CD14-positive monocyte (primary cell): Measurements from ENCODE around the gene TRPV4. TPM values are rescaled to one million over a fixed set of nuclear protein-coding genes. Genes with fewer than 3 reads are reported as not detected.

Source experiments
- DNase-seq, 3 donors: peaks; one replicate each; pipeline ENCODE4 v3.0.0-alpha.2; 2011 to 2022
- H2AFZ ChIP-seq: 2 replicates; pipeline ENCODE4 v1.6.0; 2012; ENCODE audit warnings: mild to moderate bottlenecking, low read depth, low read length, inconsistent platforms; ENCODE audit not compliant: insufficient read depth, poor library complexity, severe bottlenecking
- H3K27ac ChIP-seq, 2 donors: 1 replicate in 1 of 2; 2 replicates in 1 of 2; pipeline ENCODE4 v1.5.1; 2012 to 2013; ENCODE audit warnings: low read length in 2 of 2, control low read depth in 1 of 2, inconsistent platforms in 1 of 2, low read depth in 1 of 2, mild to moderate bottlenecking in 1 of 2
- H3K27me3 ChIP-seq, 2 donors: one replicate each; pipeline versions ENCODE4 v1.6.0 to v1.6.1; 2011 to 2013; ENCODE audit warnings: low read length in 2 of 2; ENCODE audit not compliant: control insufficient read depth in 2 of 2, insufficient read depth in 2 of 2
- H3K36me3 ChIP-seq, 2 donors: replicated peaks in 1 of 2; 1 replicate in 1 of 2; 2 replicates in 1 of 2; pipeline versions ENCODE4 v1.5.1 to v1.6.1; 2012 to 2013; ENCODE audit warnings: low read length in 2 of 2, control low read depth in 1 of 2, inconsistent platforms in 1 of 2, mild to moderate bottlenecking in 1 of 2; ENCODE audit not compliant: insufficient read depth in 2 of 2, control insufficient read depth in 1 of 2
- H3K4me1 ChIP-seq, 2 donors: 1 replicate in 1 of 2; 2 replicates in 1 of 2; pipeline versions ENCODE4 v1.5.1 to v1.6.1; 2012 to 2013; ENCODE audit warnings: low read length in 2 of 2, control low read depth in 1 of 2, inconsistent platforms in 1 of 2, mild to moderate bottlenecking in 1 of 2, moderate library complexity in 1 of 2; ENCODE audit not compliant: insufficient read depth in 2 of 2, control insufficient read depth in 1 of 2
- H3K4me2 ChIP-seq: replicated peaks from 2 replicates; pipeline ENCODE3; 2012; ENCODE audit warnings: low read length, moderate library complexity, mild to moderate bottlenecking; ENCODE audit not compliant: poor library complexity, severe bottlenecking; ENCODE audit errors: extremely low read depth
- H3K4me3 ChIP-seq, 3 experiments: fragments of 200-600 bp in 1 of 3; sonication (generic) in 1 of 3; replicated peaks in 1 of 3; 1 replicate in 2 of 3; 2 replicates in 1 of 3; pipeline ENCODE4 v1.5.1; 2011 to 2013; ENCODE audit warnings: low read length in 3 of 3, mild to moderate bottlenecking in 3 of 3, control low read depth in 2 of 3, low read depth in 2 of 3, inconsistent platforms in 1 of 3, moderate library complexity in 1 of 3
- H3K79me2 ChIP-seq: 2 replicates; pipeline ENCODE4 v1.6.0; 2012; ENCODE audit warnings: mild to moderate bottlenecking, control low read depth, inconsistent platforms, low read length, moderate library complexity; ENCODE audit not compliant: insufficient read depth
- H3K9ac ChIP-seq: 2 replicates; pipeline ENCODE4 v1.6.0; 2017; ENCODE audit warnings: low read length, mild to moderate bottlenecking; ENCODE audit not compliant: insufficient read depth, poor library complexity, severe bottlenecking
- H3K9me3 ChIP-seq, 2 donors: replicated peaks in 1 of 2; 1 replicate in 1 of 2; 2 replicates in 1 of 2; pipeline versions ENCODE4 v1.5.1 to v1.6.1; 2012 to 2013; ENCODE audit warnings: low read length in 2 of 2, control low read depth in 1 of 2; ENCODE audit not compliant: control insufficient read depth in 1 of 2, insufficient read depth in 1 of 2
- H4K20me1 ChIP-seq: 2 replicates; pipeline ENCODE4 v1.6.0; 2012; ENCODE audit warnings: mild to moderate bottlenecking, low read length, control low read depth, moderate library complexity; ENCODE audit not compliant: insufficient read depth
- H3K27ac Mint-ChIP-seq, 7 donors: one replicate each; pipeline ENCODE4 v1.8.0; 2020; ENCODE audit warnings: mild to moderate bottlenecking in 7 of 7, mixed read lengths in 7 of 7, moderate library complexity in 6 of 7, inconsistent platforms in 2 of 7
- H3K27me3 Mint-ChIP-seq, 3 donors: one replicate each; pipeline ENCODE4 v1.8.0; 2021 to 2022; ENCODE audit warnings: low read depth in 3 of 3, mild to moderate bottlenecking in 3 of 3, mixed read lengths in 3 of 3, moderate library complexity in 3 of 3, inconsistent platforms in 1 of 3
- H3K36me3 Mint-ChIP-seq, 2 donors: one replicate each; pipeline ENCODE4 v1.8.0; 2020; ENCODE audit warnings: mixed read lengths in 2 of 2, inconsistent platforms in 1 of 2, mild to moderate bottlenecking in 1 of 2
- H3K4me1 Mint-ChIP-seq: one replicate; pipeline ENCODE4 v1.8.0; 2020; ENCODE audit warnings: mild to moderate bottlenecking, mixed read lengths
- H3K4me3 Mint-ChIP-seq, 2 donors: one replicate each; pipeline ENCODE4 v1.8.0; 2020; ENCODE audit warnings: mild to moderate bottlenecking in 2 of 2, mixed read lengths in 2 of 2, moderate library complexity in 1 of 2
- H3K9me3 Mint-ChIP-seq, 7 donors: one replicate each; pipeline ENCODE4 v1.8.0; 2020 to 2022; ENCODE audit warnings: mixed read lengths in 7 of 7, mild to moderate bottlenecking in 6 of 7, moderate library complexity in 6 of 7, inconsistent platforms in 2 of 7
- CTCF ChIP-seq: fragments of 200-600 bp; IDR thresholded peaks from one replicate; pipeline ENCODE4 v1.8.0; 2022; ENCODE audit warnings: antibody characterized with exemption, mild to moderate bottlenecking
- WGBS: methylation state at CpG from one replicate; pipeline ENCODE4 v1.1.5; 2013; ENCODE audit warnings: missing lambda C conversion rate; ENCODE audit not compliant: insufficient coverage; 5-methylcytosine and 5-hydroxymethylcytosine counted together
- intact Hi-C, 2 donors: fragments of 100-400 bp; cut with micrococcal nuclease; formaldehyde crosslinking; loops; one replicate each; pipeline versions ENCODE4 v1.15.0 to v1.15.1; 2023
- polyA plus RNA-seq, 3 donors: library from polyadenylated mRNA; depleted of rRNA in 1 of 3; unstranded in 2 of 3; stranded (reverse) in 1 of 3; fragments of 300-500 nt in 2 of 3; fragments of >200 nt in 1 of 3; fragmentation: Illumina TruSeq in 2 of 3; gene quantifications; 1 replicate in 2 of 3; 2 replicates in 1 of 3; pipeline ENCODE4 v1.2.3, GENCODE V29; 2012 to 2021

Gene TRPV4
- polyA plus RNA-seq, 3 donors, result 0.64 to 3.1 (median 2.0) TPM

GRCh38 chr12:109842021-109842420 lies 8.8 kb upstream of the TRPV4 start:
- peaks cover 0 to 6% (median 3%) of the 10 kb centered on the region in 3 donors for H3K27me3 Mint-ChIP-seq
- 100% methylated on average over 3 of the region's 5 CpGs for WGBS
- H3K9me3 ChIP-seq, result no peaks in the 10 kb centered on the region
- H3K4me1 ChIP-seq, result peaks cover 45 to 61% of the 10 kb centered on the region in 2 donors
- no peak for TF ChIP-seq CTCF
- DNase-seq, result no peak
- intact Hi-C loops, result no loop called here
- peaks cover 0 to 2% of the 10 kb centered on the region in 2 donors for H3K36me3 Mint-ChIP-seq
- H3K4me3 ChIP-seq, result no peak overlapping the region
- H4K20me1 ChIP-seq, result no peaks in the 10 kb centered on the region
- no peak overlapping the region for H3K9ac ChIP-seq
- H3K79me2 ChIP-seq, result no peaks in the 10 kb centered on the region
- no peaks in the 10 kb centered on the region for H3K27me3 ChIP-seq
- peak overlapping the region in 1 of 7 donors; percentile 77 for H3K27ac Mint-ChIP-seq
- no peak overlapping the region for H3K4me2 ChIP-seq
- H3K27ac ChIP-seq, result no peak overlapping the region
- no peak overlapping the region for H2AFZ ChIP-seq
- H3K9me3 Mint-ChIP-seq, result no peaks in the 10 kb centered on the region
- H3K4me3 Mint-ChIP-seq, result no peak overlapping the region
- H3K36me3 ChIP-seq, result no peaks in the 10 kb centered on the region
- peaks cover 59% of the 10 kb centered on the region for H3K4me1 Mint-ChIP-seq

GRCh38 chr12:109841356-109841755 lies 8.2 kb upstream of the TRPV4 start:
- H3K9me3 Mint-ChIP-seq, result no peaks in the 10 kb centered on the region
- TF ChIP-seq CTCF, result no peak
- Histone ChIP-seq H3K9ac (no peak overlapping the region), H3K4me2 (no peak overlapping the region), H3K27me3 (no peaks in the 10 kb centered on the region), H3K27ac (no peak overlapping the region), H3K79me2 (no peaks in the 10 kb centered on the region), H3K4me3 (no peak overlapping the region), H3K36me3 (no peaks in the 10 kb centered on the region), H2AFZ (no peak overlapping the region), H4K20me1 (no peaks in the 10 kb centered on the region), H3K4me1 (peaks cover 38 to 58% of the 10 kb centered on the region in 2 donors), H3K9me3 (no peaks in the 10 kb centered on the region)
- no peak overlapping the region for H3K4me3 Mint-ChIP-seq
- 81% methylated on average over 8 of the region's 9 CpGs for WGBS
- intact Hi-C loops, result no loop called here
- H3K27ac Mint-ChIP-seq, result peak overlapping the region in 2 of 7 donors; percentile 60 to 90
- H3K4me1 Mint-ChIP-seq, result peaks cover 57% of the 10 kb centered on the region
- DNase-seq, result no peak
- H3K27me3 Mint-ChIP-seq, result peaks cover under 1 to 6% (median 4%) of the 10 kb centered on the region in 3 donors
- peaks cover 0 to 2% of the 10 kb centered on the region in 2 donors for H3K36me3 Mint-ChIP-seq
